OCI-LY3 (cell line): ENCODE data around the gene ANKRD33B.

Experiments
- H2AFZ ChIP-seq: fragments of 200-600, 300-600 bp; shearing (Covaris generic); 2 replicates; pipeline ENCODE4 v1.6.0; 2014; ENCODE audit warnings: antibody characterized with exemption, low read depth, low read length
- H3K27ac ChIP-seq: fragments of 200-600, 300-600 bp; sonication (generic); 2 replicates; pipeline ENCODE4 v1.5.1; 2014; ENCODE audit warnings: mild to moderate bottlenecking, low read length, moderate library complexity, mixed read lengths
- H3K27me3 ChIP-seq: fragments of 200-600, 300-600 bp; sonication (generic); 2 replicates; pipeline ENCODE4 v1.6.1; 2014; ENCODE audit warnings: low read depth, low read length, mixed read lengths
- H3K36me3 ChIP-seq: fragments of 200-600, 300-600 bp; sonication (generic); replicated peaks from 2 replicates; pipeline ENCODE3; 2014; ENCODE audit warnings: low read depth, low read length, mixed read lengths
- H3K4me1 ChIP-seq: fragments of 300-600, 200-600 bp; sonication (generic); 2 replicates; pipeline ENCODE4 v1.6.1; 2014; ENCODE audit warnings: low read length, mixed read lengths
- H3K4me2 ChIP-seq: fragments of 200-600, 300-600 bp; sonication (generic); 2 replicates; pipeline ENCODE4 v1.6.1; 2014; ENCODE audit warnings: low read length, mixed read lengths
- H3K4me3 ChIP-seq: fragments of 300-600, 200-600 bp; sonication (generic); 2 replicates; pipeline ENCODE4 v1.5.1; 2014; ENCODE audit warnings: antibody characterized with exemption, mild to moderate bottlenecking, low read length, moderate library complexity
- H3K79me2 ChIP-seq: fragments of 300-600, 200-600 bp; shearing (Covaris generic); 2 replicates; pipeline ENCODE4 v1.6.1; 2014; ENCODE audit warnings: mild to moderate bottlenecking, low read length, mixed read lengths
- H3K9ac ChIP-seq: fragments of 300-600, 200-600 bp; shearing (Covaris generic); 2 replicates; pipeline ENCODE4 v1.6.0; 2014; ENCODE audit warnings: mild to moderate bottlenecking, low read length, moderate library complexity
- H3K9me3 ChIP-seq: fragments of 200-600, 300-600 bp; shearing (Covaris generic); 2 replicates; pipeline ENCODE4 v1.6.1; 2014; ENCODE audit warnings: low read length, mixed read lengths; ENCODE audit not compliant: insufficient read depth
- H4K20me1 ChIP-seq: fragments of 200-600, 300-600 bp; sonication (generic); 2 replicates; pipeline ENCODE4 v1.6.1; 2016; ENCODE audit warnings: low read length, mixed read lengths; ENCODE audit not compliant: insufficient read depth
- EZH2phosphoT487 ChIP-seq: fragments of 200-600 bp; shearing (Covaris generic); IDR thresholded peaks from 2 replicates; pipeline ENCODE4 v1.6.1; 2018; ENCODE audit warnings: antibody characterized with exemption, mixed run types, low read depth
- TF ChIP-seq, protein P1 (sequence below): fragments of 200-600, 300-600 bp; sonication (generic); IDR thresholded peaks from 2 replicates; pipeline ENCODE4 v1.5.1; 2014; ENCODE audit warnings: antibody characterized with exemption, low read length, low read depth

ANKRD33B gene

DNA sequence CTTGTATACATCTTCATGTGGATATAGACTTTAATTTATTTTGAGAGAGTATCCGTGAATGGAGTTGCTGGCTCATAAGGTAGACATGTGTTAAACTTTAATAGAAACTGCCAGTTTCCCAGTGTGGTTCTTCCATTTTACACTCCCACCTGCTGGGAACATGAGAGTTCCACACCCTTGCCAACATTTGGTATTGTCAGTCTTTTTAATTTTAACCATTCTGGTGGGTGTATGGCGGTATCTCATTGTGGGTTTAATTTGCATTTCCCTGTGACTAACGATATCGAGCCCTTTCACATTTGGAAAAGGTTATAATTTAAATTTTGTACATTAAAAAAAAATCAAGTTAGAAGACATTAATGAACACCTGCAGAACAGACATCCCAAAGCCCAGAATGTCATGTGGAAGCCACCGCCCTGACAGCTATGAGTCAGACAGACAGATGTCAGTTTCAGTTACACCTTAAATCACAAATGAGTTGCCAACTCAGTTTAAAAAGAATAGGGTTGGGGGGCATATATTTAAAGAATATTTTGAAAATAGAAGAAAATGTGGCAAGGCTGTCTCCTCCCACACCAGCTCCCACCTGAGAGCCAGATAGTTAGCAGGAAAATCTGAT, 36.9 kb downstream of the ANKRD33B start:
- H3K4me1 ChIP-seq, result peaks cover 71% of the 10 kb centered on the region
- no peaks in the 10 kb centered on the region for H3K27me3 ChIP-seq
- peaks cover 38% of the 10 kb centered on the region for H3K36me3 ChIP-seq
- no peak overlapping the region for H2AFZ ChIP-seq
- peak overlapping the region; percentile 95 for H3K27ac ChIP-seq
- H3K79me2 ChIP-seq, result peaks cover 95% of the 10 kb centered on the region
- no peak for TF ChIP-seq EZH2phosphoT487
- TF ChIP-seq, protein P1, sequence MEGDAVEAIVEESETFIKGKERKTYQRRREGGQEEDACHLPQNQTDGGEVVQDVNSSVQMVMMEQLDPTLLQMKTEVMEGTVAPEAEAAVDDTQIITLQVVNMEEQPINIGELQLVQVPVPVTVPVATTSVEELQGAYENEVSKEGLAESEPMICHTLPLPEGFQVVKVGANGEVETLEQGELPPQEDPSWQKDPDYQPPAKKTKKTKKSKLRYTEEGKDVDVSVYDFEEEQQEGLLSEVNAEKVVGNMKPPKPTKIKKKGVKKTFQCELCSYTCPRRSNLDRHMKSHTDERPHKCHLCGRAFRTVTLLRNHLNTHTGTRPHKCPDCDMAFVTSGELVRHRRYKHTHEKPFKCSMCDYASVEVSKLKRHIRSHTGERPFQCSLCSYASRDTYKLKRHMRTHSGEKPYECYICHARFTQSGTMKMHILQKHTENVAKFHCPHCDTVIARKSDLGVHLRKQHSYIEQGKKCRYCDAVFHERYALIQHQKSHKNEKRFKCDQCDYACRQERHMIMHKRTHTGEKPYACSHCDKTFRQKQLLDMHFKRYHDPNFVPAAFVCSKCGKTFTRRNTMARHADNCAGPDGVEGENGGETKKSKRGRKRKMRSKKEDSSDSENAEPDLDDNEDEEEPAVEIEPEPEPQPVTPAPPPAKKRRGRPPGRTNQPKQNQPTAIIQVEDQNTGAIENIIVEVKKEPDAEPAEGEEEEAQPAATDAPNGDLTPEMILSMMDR, result no peak
- H4K20me1 ChIP-seq, result 0 out of 2 replicates have a peak, but pooled peaks cover 6% of the 10 kb centered on the region
- peak overlapping the region; percentile 43 for H3K4me3 ChIP-seq
- H3K4me2 ChIP-seq, result peak overlapping the region; percentile 88
- peak overlapping the region; percentile 59; the same call in 1 of the 2 replicates for H3K9ac ChIP-seq
- H3K9me3 ChIP-seq, result no peaks in the 10 kb centered on the region

DNA sequence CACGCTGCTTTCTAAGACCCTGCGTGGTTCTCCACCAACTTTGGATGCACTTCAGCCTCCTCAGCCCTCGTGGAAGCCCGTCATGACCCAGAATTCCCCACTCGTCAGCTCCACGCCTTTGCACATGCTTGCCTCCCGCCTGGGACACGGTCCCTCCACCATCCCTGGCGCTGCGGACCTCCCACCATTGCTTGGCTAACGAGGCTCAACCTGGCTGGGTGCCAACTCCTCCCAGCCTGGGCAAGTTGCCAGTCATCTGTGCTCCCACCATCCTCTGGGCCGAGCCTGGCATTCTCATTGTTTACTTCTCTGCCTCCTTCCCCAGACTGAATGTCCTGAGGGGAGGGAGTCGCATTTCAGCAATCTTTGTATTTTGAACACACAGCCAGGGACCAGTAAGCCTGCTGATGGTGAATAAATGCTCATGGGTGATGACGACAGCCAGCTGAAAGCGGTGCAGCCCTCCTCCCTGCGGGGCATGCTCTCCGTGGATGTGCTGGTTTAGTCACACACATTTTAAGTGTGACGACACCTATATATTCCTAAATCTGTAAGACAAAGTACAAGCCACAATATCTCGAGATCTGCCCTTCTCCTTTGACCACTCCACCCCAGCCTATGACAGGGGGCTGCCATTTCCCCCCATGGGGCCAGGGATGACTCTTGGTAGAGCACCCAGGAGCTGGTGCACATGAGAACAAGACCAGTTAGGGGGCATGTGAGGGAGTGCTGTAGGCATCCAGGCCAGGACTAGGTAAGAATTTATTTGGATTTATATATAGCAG, 37.6 kb downstream of the ANKRD33B start:
- peak overlapping the region; percentile 59 for H3K9ac ChIP-seq
- H3K27ac ChIP-seq, result peak overlapping the region; percentile 95

DNA sequence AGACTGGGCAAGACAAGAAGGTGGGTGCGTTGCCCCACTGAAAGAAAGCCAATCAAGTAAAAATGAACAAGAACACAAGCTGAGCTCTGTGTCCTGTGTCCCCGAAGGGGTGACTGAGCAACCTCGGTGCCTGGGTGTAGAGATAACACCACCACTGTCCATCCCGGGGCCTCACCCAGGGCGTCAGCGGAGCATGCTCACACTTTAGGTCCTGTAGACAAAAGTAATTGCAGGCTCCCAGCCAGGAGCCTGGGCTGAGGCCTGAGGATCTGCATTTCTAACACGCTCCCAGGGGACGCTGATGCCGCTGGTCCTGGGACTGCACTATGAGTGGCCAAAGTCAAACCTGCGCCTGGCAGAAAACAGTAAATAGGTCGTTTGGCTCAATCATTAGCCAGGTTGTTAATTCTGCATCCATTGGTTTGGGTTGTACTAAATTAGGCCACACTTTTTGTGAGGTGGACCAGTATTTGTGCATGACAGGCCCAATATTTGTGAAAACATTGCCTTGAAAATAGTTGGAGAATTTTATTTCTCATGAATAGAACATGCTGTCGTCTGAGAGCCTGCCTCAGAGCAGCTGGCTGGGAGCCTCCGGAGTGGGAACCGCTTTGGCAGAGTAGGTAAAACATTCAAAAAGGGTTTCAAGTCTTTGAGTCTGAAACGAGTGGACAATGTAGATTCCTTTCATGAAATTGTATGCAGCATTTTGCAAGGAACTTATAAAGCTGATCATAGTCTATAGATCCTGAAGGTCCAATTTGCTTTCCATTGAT, 38.3 kb downstream of the ANKRD33B start:
- Histone ChIP-seq H3K79me2 (peaks cover 87% of the 10 kb centered on the region), H3K27ac (peak overlapping the region; percentile 95), H3K4me2 (peak overlapping the region; percentile 88), H3K27me3 (no peaks in the 10 kb centered on the region), H3K4me3 (peak overlapping the region; percentile 43; the same call in 1 of the 2 replicates), H3K9ac (peak overlapping the region; percentile 59; the same call in 1 of the 2 replicates), H3K36me3 (peaks cover 28% of the 10 kb centered on the region), H2AFZ (no peak overlapping the region), H3K9me3 (no peaks in the 10 kb centered on the region), H3K4me1 (peaks cover 71% of the 10 kb centered on the region), H4K20me1 (0 out of 2 replicates have a peak, but pooled peaks cover 6% of the 10 kb centered on the region)
- TF ChIP-seq EZH2phosphoT487, result no peak
- TF ChIP-seq, protein P1, result no peak

More for the DNA sequence above, 37.6 kb downstream of the ANKRD33B start:
- Histone ChIP-seq H3K27me3 (no peaks in the 10 kb centered on the region), H4K20me1 (0 out of 2 replicates have a peak, but pooled peaks cover 6% of the 10 kb centered on the region), H3K36me3 (peaks cover 34% of the 10 kb centered on the region), H2AFZ (no peak overlapping the region), H3K9me3 (no peaks in the 10 kb centered on the region), H3K4me1 (peaks cover 71% of the 10 kb centered on the region), H3K4me3 (peak overlapping the region; percentile 43), H3K79me2 (peaks cover 94% of the 10 kb centered on the region), H3K4me2 (peak overlapping the region; percentile 88)
- no peak for TF ChIP-seq EZH2phosphoT487
- TF ChIP-seq, protein P1, result no peak
